HepG2 (cell line): ENCODE data around the gene PDE3A. TPM values are rescaled to one million over a fixed set of nuclear protein-coding genes. Genes with fewer than 3 reads are reported as not detected.

Source experiments
- ATF4 ChIP-seq, 2 experiments: fragments of 450-650 bp in 1 of 2; sonication (generic) in 1 of 2; formaldehyde crosslinking; IDR thresholded peaks; 2 replicates each; pipeline versions ENCODE4 v1.5.0 to v1.8.0; 2020 to 2022; ENCODE audit warnings: mild to moderate bottlenecking in 1 of 2, missing genetic modification reagents in 1 of 2
- CREB3 ChIP-seq: sonication (generic); formaldehyde crosslinking; IDR thresholded peaks from 2 replicates; pipeline ENCODE4 v1.5.0; 2020; ENCODE audit warnings: missing genetic modification reagents
- DZIP1 ChIP-seq: sonication (generic); formaldehyde crosslinking; IDR thresholded peaks from 2 replicates; pipeline ENCODE4 v1.5.0; 2020; ENCODE audit warnings: mild to moderate bottlenecking, missing genetic modification reagents
- HIC2 ChIP-seq: sonication (generic); formaldehyde crosslinking; IDR thresholded peaks from 2 replicates; pipeline ENCODE4 v1.9.0; 2022; ENCODE audit warnings: low read depth, missing genetic modification reagents
- HNF1A ChIP-seq, 2 experiments: sonication (generic) in 1 of 2; formaldehyde crosslinking in 1 of 2; IDR thresholded peaks; 2 replicates each; pipeline versions ENCODE4 v1.4.0 to v1.6.1; 2016 to 2020; ENCODE audit warnings: borderline replicate concordance in 1 of 2, low read depth in 1 of 2, mild to moderate bottlenecking in 1 of 2, missing genetic modification reagents in 1 of 2
- PLSCR1 ChIP-seq: sonication (generic); formaldehyde crosslinking; IDR thresholded peaks from 2 replicates; pipeline ENCODE4 v1.5.0; 2020; ENCODE audit warnings: missing genetic modification reagents, mild to moderate bottlenecking, borderline replicate concordance
- POLR2AphosphoS2 ChIP-seq: IDR thresholded peaks from 2 replicates; pipeline ENCODE4 v1.6.1; 2011; ENCODE audit warnings: low read depth, low read length, improper control_type of control experiment
- YEATS2 ChIP-seq: sonication (generic); formaldehyde crosslinking; IDR thresholded peaks from 2 replicates; pipeline ENCODE4 v1.4.0; 2020; ENCODE audit warnings: missing genetic modification reagents, borderline replicate concordance
- ZNF362 ChIP-seq: sonication (generic); formaldehyde crosslinking; IDR thresholded peaks from 2 replicates; pipeline ENCODE4 v1.4.0; 2020; ENCODE audit warnings: missing genetic modification reagents, mild to moderate bottlenecking, borderline replicate concordance
- ZNF770 ChIP-seq: sonication (generic); formaldehyde crosslinking; IDR thresholded peaks from 2 replicates; pipeline ENCODE4 v1.5.0; 2020; ENCODE audit warnings: mild to moderate bottlenecking, missing genetic modification reagents
- polyA plus RNA-seq, 8 experiments: library from polyadenylated mRNA; depleted of rRNA in 3 of 8; stranded (reverse) in 7 of 8; unstranded in 1 of 8; fragments of >200 nt; fragmentation: Illumina TruSeq in 4 of 8; extraction: Trizol in 4 of 8; gene quantifications; 2 replicates each; pipeline versions ENCODE4 v1.2.1 to v1.2.3, GENCODE V29; 2011 to 2016; ENCODE audit warnings: low read depth in 4 of 8, missing spikeins in 1 of 8, mixed read lengths in 1 of 8; ENCODE audit not compliant: insufficient read depth in 1 of 8
- total RNA-seq, 5 experiments: library from RNA; depleted of rRNA; stranded (reverse); fragments of >200 nt; fragmentation: Illumina TruSeq; extraction: Trizol; gene quantifications; 2 replicates each; pipeline ENCODE4 v1.2.3, GENCODE V29; 2016; ENCODE audit warnings: low read depth in 1 of 5

PDE3A gene
- total and polyA plus RNA-seq, 2 of the 13 experiments (the other 11 are each of a cell fraction or from before 2014, with no cell fraction given), result 0.77 to 1.5 TPM

GRCh38 chr12:20629414-20630156, 261.2 kb downstream of the PDE3A start (continued):
- TF ChIP-seq DZIP1 (CRISPR knock-in tag) (no peak), POLR2AphosphoS2 (no peak), HIC2 (CRISPR knock-in tag) (no peak), YEATS2 (no peak), ATF4 (CRISPR knock-in tag; IDR thresholded peaks at IDR 0.05) (no peak), HNF1A (IDR thresholded peaks at IDR 0.05; ENCODE audit: low read depth) (peak; percentile 52), HNF1A (CRISPR knock-in tag; IDR thresholded peaks at IDR 0.05; ENCODE audit: borderline replicate concordance) (peak; percentile 74; the same call in 1 of the 2 replicates), ZNF362 (CRISPR knock-in tag) (peak; percentile 62; the same call in 1 of the 2 replicates), CREB3 (CRISPR knock-in tag) (no peak), PLSCR1 (no peak), ZNF770 (CRISPR knock-in tag) (no peak)
